Right lobe of liver (tissue), 4 donors: Measurements from ENCODE around the gene ALK.

Experiments
- POLR2A ChIP-seq: fragments of 450-650 bp; IDR thresholded peaks from one replicate; pipeline ENCODE4 v1.6.1; 2017; ENCODE audit warnings: antibody characterized with exemption, mild to moderate bottlenecking
- TF ChIP-seq, protein P1 (sequence below), 4 donors: fragments of 200-600 bp in 3 of 4; fragments of 450-650 bp in 1 of 4; IDR thresholded peaks; one replicate each; pipeline versions ENCODE4 v1.5.1 to v1.8.0; 2016 to 2022; ENCODE audit warnings: antibody characterized with exemption in 4 of 4, mild to moderate bottlenecking in 2 of 4
- donor health status: DM: no; HTN: no; CAD: no.
- donor health status: DM: no; HTN: no; CAD: no.
- donor health status: DM: no; HTN: yes; CAD: no.

GRCh38 chr2:29478641-29479040 is 442.7 kb downstream of the ALK start:
- TF ChIP-seq, protein P1, sequence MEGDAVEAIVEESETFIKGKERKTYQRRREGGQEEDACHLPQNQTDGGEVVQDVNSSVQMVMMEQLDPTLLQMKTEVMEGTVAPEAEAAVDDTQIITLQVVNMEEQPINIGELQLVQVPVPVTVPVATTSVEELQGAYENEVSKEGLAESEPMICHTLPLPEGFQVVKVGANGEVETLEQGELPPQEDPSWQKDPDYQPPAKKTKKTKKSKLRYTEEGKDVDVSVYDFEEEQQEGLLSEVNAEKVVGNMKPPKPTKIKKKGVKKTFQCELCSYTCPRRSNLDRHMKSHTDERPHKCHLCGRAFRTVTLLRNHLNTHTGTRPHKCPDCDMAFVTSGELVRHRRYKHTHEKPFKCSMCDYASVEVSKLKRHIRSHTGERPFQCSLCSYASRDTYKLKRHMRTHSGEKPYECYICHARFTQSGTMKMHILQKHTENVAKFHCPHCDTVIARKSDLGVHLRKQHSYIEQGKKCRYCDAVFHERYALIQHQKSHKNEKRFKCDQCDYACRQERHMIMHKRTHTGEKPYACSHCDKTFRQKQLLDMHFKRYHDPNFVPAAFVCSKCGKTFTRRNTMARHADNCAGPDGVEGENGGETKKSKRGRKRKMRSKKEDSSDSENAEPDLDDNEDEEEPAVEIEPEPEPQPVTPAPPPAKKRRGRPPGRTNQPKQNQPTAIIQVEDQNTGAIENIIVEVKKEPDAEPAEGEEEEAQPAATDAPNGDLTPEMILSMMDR (IDR thresholded peaks at IDR 0.05), result no peak
- TF ChIP-seq POLR2A, result no peak
